ENCODE data around the gene HRCT1. TPM values are rescaled to one million over a fixed set of nuclear protein-coding genes. Genes with fewer than 3 reads are reported as not detected.
A peak's percentile ranks its signal among the peaks of the same experiment; 100 is the strongest.

Gene HRCT1
- total RNA-seq, result 32.7 TPM

DNA sequence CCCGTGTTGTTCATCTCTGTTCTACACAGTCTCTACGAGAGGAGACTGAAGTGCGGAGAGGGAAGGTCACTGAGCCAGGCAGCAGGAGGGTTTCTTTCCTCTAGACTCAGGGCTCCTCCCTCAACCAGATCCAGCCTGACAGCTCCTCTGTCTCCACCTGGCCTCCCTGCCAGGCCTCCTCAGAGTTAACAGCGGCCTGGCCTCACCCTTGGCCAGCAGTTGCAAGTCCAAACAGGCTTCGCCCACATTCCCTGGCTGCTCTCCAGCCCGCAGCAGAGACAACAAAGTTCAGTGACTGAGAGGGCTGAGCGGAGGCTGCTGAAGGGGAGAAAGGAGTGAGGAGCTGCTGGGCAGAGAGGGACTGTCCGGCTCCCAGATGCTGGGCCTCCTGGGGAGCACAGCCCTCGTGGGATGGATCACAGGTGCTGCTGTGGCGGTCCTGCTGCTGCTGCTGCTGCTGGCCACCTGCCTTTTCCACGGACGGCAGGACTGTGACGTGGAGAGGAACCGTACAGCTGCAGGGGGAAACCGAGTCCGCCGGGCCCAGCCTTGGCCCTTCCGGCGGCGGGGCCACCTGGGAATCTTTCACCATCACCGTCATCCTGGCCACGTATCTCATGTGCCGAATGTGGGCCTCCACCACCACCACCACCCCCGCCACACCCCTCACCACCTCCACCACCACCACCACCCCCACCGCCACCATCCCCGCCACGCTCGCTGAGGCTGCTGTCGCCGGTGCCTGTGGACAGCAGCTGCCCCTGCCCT is at the start of gene HRCT1:
HRCT1 (plus strand) TSS at position 291 of the 768 bp plus-strand sequence; CDS start at position 377, 86 bp downstream.
- H3K4me3 ChIP-seq, result peak within 1 kb of the TSS; percentile 39 to 41
- peak; percentile 62 to 95 for DNase-seq (ENCODE audit: low spot score in 2 of 2)
- no peaks in the 10 kb centered on the region for H3K36me3 ChIP-seq
- no peaks in the 10 kb centered on the region for H3K9me3 ChIP-seq
- H3K4me1 ChIP-seq, result peaks cover 52 to 71% of the 10 kb centered on the region in 2 donors
- TF ChIP-seq, protein P1, sequence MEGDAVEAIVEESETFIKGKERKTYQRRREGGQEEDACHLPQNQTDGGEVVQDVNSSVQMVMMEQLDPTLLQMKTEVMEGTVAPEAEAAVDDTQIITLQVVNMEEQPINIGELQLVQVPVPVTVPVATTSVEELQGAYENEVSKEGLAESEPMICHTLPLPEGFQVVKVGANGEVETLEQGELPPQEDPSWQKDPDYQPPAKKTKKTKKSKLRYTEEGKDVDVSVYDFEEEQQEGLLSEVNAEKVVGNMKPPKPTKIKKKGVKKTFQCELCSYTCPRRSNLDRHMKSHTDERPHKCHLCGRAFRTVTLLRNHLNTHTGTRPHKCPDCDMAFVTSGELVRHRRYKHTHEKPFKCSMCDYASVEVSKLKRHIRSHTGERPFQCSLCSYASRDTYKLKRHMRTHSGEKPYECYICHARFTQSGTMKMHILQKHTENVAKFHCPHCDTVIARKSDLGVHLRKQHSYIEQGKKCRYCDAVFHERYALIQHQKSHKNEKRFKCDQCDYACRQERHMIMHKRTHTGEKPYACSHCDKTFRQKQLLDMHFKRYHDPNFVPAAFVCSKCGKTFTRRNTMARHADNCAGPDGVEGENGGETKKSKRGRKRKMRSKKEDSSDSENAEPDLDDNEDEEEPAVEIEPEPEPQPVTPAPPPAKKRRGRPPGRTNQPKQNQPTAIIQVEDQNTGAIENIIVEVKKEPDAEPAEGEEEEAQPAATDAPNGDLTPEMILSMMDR (IDR thresholded peaks at IDR 0.05), result no peak
- H3K27me3 ChIP-seq, result no peaks in the 10 kb centered on the region
- intact Hi-C loops (cut with DNase I), result loop anchor here (1.0 to 10.0 kb wide), 4 partner anchors 119 to 411 kb away; partner anchors contain the start of genes CCDC107, CCIN, RMRP and RUSC2
- peak within 1 kb of the TSS; percentile 84 to 98 for H3K27ac ChIP-seq

DNA sequence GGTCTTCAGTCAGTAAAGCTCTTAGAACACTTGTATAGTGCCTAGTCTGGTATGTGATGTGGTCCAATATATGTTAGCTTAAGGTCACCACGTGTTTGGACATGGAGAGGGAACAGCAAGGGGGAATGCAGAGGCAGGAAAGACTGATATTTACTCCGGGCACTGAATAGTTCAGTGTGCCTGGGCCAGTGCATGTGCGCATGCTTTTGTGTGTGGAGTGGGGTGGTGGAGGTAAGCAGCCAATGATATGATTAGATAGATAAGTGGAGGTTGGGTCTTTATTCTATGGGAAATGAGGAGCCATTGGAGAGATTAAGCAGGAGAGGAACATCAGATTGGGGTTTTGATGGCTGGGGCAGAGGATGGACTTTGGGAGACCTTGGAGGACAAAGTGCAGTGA is 49.8 kb upstream of the HRCT1 start:
- TF ChIP-seq, protein P1 (IDR thresholded peaks at IDR 0.05), result no peak
- intact Hi-C loops (cut with DNase I), result no loop called here
- Histone ChIP-seq H3K9me3 (no peaks in the 10 kb centered on the region), H3K27ac (no peak overlapping the region), H3K27me3 (no peaks in the 10 kb centered on the region), H3K4me3 (no peak overlapping the region), H3K4me1 (no peaks in the 10 kb centered on the region), H3K36me3 (peaks cover 10 to 12% of the 10 kb centered on the region in 2 donors)
- no peak for DNase-seq (ENCODE audit: low spot score in 2 of 2)

DNA sequence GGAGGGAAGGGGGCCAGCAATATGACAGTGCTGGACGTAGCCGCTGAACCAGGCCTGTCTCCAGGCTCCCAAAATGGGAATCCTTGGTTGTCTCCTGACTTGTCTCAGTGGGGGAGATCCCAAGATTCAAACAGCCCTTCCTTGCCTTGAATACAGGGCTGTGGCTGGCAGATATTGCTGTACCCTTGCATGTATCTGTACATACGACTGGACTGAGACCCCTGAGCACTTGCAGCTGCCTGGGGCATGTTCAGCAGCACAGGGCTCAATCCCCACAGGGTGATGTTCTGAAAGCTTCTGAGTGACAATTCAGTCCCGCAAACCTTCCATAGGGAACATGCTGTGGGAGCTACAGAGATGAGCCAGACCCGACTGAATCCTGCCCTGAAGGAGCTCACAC is 49.1 kb upstream of the HRCT1 start:
- Histone ChIP-seq H3K36me3 (peaks cover 10 to 12% of the 10 kb centered on the region in 2 donors), H3K4me3 (no peak overlapping the region), H3K27me3 (no peaks in the 10 kb centered on the region), H3K4me1 (no peaks in the 10 kb centered on the region), H3K9me3 (no peaks in the 10 kb centered on the region), H3K27ac (no peak overlapping the region)
- intact Hi-C loops (cut with DNase I), result no loop called here
- peak in 1 of 2 donors; percentile 47 for DNase-seq (ENCODE audit: low spot score in 2 of 2)
- TF ChIP-seq, protein P1 (IDR thresholded peaks at IDR 0.05), result no peak

DNA sequence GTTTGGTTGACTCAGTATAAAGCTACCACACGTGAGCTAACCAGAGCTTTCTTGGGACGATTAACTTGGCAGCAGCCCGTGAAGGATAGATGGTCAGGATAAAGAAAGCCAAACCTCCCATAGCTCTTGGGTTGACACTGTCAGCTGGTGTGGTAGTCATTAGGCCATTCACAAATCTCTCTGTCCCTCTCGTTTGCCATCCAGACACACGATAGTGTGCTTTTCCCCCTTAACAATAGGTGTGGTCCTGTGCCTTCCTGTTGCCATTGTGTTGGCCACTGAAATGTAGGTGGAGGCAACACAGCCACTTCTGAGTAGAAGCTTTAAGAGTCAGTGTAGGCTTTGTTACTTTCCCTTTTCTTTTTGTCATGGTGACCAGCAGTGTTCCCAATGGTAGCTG is 47.5 kb upstream of the HRCT1 start:
- H3K4me1 ChIP-seq, result no peaks in the 10 kb centered on the region
- peaks cover 4 to 7% of the 10 kb centered on the region in 2 donors for H3K36me3 ChIP-seq
- DNase-seq (ENCODE audit: low spot score in 2 of 2), result no peak
- intact Hi-C loops (cut with DNase I), result no loop called here
- TF ChIP-seq, protein P1 (IDR thresholded peaks at IDR 0.05), result no peak
- no peak overlapping the region for H3K4me3 ChIP-seq
- no peaks in the 10 kb centered on the region for H3K27me3 ChIP-seq
- no peak overlapping the region for H3K27ac ChIP-seq
- no peaks in the 10 kb centered on the region for H3K9me3 ChIP-seq

DNA sequence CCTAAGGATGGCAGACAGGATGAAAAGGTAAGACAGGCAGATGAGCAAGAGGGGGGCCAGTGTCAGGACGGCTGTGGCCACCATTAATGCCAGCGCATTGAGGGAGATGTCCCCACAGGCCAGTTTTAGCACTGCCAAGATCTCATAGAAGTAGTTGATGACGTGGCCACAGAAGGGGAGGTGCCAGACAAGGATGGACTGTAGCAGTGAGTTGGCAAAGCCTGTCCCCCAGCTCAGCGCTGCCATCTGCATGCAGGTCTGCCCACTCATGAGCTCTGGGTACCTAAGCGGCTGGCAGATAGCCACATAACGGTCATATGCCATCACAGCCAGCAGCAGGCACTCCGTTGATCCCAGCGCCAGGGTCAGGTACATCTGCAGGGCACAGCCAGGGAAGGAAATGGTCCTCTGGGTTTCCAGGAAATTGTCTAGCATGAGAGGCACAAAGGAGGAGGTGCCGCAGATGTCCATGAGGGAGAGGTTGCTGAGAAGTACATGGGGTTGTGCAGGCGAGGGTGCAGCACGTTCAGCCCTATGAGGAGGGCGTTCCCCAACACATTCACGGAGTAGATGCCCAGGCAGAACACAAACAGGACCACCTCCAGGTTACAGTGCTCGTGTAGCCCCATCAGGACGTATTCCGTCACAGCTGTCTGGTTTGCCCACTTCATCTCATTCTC is 46.6 kb upstream of the HRCT1 start:
- Histone ChIP-seq H3K4me1 (no peaks in the 10 kb centered on the region), H3K9me3 (no peaks in the 10 kb centered on the region), H3K27me3 (no peaks in the 10 kb centered on the region), H3K36me3 (no peaks in the 10 kb centered on the region), H3K4me3 (no peak overlapping the region), H3K27ac (no peak overlapping the region)
- DNase-seq (ENCODE audit: low spot score in 2 of 2), result no peak
- intact Hi-C loops (cut with DNase I), result no loop called here
- TF ChIP-seq, protein P1 (IDR thresholded peaks at IDR 0.05), result peak in 1 of 3 experiments; percentile 5
